ENCODE data around the gene MYT1.
A peak's percentile ranks its signal among the peaks of the same experiment; 100 is the strongest.
"Not testable (repeated sequence)": the region's sequence is repeated elsewhere in the genome, so short reads cannot be mapped to it uniquely, and the experiment has no call there.

Gene MYT1

DNA sequence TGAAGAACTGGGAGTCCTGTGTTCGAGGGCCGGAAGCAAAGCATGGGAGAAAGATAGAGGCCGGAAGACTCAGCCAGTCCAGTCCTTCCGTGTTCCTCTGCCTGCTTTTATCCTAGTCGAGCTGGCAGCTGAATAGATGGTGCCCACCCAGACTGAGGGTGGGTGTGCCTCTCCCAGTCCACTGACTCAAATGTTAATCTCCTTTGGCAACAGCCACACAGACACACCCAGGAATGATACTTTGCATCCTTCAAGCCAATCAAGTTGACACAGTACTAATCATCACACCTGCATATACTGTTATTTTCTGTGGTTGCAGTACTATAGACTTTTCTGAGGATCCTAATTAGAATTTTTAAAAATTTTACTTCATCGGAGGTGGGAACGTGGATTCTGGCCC lies 112.6 kb downstream of the MYT1 start:
- DNase-seq (ENCODE audit: low spot score), result no peak

DNA sequence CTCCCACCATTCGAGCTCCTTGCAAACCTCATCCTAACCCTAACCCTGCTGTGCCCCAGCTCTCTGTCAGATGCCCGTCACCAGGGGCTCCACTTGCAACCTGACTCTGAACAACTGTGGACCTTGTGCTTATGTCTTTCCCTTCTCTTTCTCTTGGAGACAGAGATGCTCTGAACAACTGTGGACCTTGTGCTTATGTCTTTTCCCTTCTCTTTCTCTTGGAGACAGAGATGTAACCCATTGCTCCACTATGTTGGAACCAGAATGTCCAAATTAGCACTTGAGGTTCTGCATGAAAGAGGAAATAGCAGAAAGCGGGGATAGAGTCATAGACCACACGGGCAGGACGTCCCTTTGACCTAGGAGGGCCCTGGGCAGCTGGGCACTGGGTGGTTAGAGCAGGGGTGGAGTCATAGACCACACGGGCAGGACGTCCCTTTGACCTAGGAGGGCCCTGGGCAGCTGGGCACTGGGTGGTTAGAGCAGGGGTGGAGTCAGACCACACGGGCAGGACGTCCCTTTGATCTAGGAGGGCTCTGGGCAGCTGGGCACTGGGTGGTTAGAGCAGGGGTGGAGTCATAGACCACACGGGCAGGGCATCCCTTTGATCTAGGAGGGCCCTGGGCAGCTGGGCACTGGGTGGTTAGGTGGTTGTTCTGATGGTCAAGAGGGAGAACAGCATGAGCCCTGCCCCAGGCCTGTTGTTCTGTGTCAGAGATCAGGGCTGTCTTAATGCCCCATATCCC lies 113.5 kb downstream of the MYT1 start:
- DNase-seq (ENCODE audit: low spot score), result no peak

DNA sequence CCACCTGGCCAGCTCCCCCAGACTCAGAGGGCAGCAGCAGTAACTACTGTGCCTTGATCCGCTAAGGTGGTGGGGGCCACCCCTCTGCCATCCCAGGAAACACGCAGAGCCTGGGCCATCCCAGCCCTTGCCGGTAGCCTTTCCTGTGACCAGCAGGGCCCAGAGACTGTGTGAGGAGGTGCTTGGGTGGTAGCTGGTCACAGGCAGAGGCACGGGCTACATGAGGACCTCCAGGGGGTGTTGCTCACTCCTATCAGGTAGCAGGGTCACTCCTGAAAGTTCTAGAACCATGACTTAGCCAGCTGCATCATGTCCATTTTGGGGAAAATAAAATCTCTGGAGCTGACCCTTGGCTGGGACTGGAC lies 114.0 kb downstream of the MYT1 start:
- no peak for DNase-seq (ENCODE audit: low spot score)

DNA sequence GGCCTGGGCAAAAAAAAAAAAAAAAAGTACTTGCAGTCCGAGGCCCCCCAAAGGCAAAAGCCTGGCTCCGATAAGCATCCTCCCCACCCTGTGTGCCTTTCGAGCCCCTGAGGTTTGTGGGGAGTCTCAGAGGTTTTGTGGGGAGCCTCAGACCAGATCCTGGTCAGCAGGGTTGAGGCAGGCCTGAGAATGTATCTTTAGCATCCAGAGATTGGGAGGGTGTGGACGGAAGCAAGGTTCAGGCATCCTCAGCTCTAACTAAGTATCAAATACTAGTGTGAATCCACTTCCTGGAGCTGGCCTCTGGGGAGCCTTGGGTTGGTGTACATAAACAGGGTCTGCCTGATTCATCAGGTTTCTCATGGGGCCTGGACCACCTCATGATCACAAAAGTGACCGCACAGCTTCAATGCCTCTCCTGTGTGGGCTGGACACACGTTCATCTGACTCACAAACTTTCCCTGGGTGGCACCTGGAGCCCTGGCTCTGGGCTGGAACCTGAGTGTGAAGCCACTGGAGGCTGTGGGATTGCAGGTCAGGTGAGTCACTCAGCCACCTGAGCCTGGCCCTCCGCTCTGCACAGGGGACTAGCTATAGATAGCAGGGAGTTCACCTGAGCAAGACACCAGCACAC lies 115.7 kb downstream of the MYT1 start:
- DNase-seq (ENCODE audit: low spot score), result no peak

DNA sequence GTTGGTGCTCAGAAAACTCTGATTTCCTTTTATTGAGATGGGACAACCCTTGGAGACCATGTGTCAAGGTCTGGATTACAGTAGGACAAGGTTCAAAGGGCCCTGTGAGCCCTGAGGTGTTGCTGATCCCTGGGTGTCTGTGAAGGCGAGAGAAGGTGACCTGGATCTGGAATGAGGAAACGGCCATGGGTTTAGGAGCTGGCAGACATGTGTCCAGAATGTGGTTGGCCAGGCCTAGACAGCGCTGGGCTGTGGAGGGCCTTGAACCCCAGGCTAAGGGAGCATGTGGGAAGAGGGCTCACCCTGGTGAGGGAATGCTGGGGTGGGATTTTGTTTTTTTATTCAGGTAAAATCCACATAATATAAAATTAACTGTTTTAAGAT lies 116.2 kb downstream of the MYT1 start:
- no peak for DNase-seq (ENCODE audit: low spot score)

DNA sequence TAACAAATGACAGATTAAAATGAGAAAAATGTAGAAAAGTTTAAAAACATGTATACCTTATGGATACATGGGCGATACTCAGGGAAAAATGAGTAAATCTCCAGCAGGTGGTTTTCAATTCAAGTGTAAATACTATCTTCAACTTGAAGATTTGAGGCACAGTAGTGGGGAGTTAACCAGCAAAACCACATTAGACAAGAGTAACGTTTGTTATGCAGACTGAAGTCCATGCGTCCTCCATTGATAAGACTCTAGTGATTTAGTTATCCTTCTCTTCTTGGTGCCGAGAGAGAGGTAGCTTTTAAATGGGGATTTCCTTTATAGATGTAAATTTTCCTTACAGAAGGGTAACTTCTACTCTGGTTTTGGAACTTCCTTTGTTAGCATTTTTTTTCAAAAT lies 119.4 kb downstream of the MYT1 start:
- DNase-seq (ENCODE audit: low spot score), result no peak

DNA sequence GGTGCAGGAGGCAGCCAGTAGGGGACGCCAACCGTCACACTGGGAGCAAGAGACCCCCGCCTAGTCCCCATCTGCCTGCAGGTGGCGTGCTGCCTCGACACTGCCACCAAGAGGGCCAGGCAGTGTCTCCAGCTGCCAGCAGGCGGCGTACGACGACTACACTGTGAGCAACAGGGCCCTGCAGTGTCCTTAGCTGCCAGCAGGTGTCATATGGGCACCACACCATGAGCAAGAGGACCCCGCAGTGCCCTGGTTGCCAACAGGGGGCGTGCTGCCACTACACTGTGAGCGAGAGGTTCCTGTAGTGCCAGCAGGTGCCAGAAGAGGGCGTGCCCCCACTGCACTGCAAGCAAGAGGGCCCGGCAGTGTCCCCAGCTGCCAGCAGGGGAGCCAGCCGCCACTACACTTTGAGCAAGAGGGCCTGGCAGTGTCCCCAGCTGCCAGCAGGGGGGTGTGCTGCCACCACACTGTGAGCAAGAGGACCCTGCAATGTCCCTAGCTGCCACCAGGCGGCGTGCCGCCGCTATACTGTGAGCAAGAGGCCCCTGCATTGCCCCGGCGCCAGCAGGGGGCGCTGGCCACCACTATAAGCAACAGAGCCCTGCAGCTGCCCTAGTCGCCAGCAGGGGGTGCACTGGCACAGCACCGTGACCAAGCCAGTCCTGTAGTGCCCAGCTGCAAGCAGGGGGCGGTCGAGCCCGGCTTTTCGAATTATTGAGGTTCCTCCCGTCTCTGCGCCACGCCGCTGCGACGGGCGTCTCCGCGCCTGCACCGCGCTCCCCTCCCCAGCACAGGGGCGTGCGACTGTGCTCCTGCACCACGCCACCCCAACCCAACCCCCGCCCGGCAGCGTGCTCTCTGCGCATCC lies 121.6 kb downstream of the MYT1 start:
- peak; percentile 53 for DNase-seq (ENCODE audit: low spot score)

DNA sequence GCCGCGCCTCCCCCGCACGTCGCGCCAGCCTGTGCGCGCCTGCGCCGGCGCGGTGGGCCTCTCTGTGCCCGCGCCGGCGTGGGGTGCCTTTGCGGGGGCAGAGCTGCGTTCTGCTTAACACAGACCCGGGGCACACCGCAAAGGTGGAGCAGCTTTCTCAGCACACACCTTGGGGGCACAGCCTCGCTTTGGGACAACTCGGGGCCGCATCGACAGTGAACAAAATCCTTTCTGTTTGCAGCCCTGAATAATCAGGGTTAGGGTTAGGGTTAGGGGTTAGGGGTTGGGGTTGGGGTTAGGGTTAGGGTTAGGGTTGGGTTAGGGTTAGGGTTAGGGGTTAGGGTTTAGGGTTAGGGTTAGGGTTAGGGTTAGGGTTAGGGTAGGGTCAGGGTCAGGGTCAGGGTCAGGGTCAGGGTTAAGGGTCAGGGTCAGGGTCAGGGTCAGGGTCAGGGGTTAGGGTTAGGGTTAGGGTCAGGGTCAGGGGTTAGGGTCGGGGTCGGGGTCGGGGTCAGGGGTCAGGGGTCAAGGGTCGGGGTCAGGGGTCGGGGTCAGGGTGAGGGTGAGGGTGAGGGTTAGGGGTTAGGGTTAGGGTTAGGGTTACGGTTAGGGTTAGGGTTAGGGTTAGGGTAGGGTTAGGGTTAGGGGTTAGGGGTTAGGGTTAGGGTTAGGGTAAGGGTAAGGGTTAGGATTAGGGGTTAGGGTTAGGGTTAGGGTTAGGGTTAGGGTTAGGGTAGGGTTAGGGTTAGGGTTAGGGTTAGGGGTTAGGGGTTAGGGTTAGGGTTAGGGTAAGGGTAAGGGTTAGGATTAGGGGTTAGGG lies 122.4 kb downstream of the MYT1 start:
- not testable (repeated sequence) for DNase-seq (ENCODE audit: low spot score)

DNA sequence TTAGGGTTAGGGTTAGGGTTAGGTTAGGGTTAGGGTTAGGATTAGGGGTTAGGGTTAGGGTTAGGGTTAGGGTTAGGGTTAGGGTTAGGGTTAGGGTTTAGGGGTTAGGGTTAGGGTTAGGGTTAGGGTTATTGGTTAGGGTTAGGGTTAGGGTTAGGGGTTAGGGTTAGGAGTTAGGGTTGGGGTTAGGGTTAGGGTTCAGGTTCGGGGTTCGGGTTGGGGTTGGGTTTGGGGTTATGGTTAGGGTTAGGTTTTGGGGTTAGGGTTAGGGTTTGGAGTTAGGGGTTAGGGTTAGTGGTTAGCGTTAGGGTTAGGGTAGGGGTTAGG lies 123.0 kb downstream of the MYT1 start:
- DNase-seq (ENCODE audit: low spot score), result not testable (repeated sequence)
